A549 (cell line): Measurements from ENCODE around the gene MRGPRD. TPM values are rescaled to one million over a fixed set of nuclear protein-coding genes. Genes with fewer than 3 reads are reported as not detected.

Experiments used
- ATAC-seq, 2 experiments: fragments of 200-7000 bp in 1 of 2; fragments of >200 bp in 1 of 2; cut with Nextera tagmentation in 1 of 2; cut with Tn5 transposase in 1 of 2; 3 replicates each; pipeline versions ENCODE4 v1.8.0 to v1.9.1; 2018 to 2020; ENCODE audit warnings: mild to moderate bottlenecking in 1 of 2, moderate library complexity in 1 of 2
- CTCF ChIA-PET: fragments of 300-600 bp; sonication (Branson Sonifier 250); formaldehyde crosslinking; extraction: SDS; loops from one replicate; lab custom pipeline; 2021; ENCODE audit warnings: antibody characterized with exemption, inconsistent platforms; lab: Yijun Ruan, JAX
- POLR2A ChIA-PET: fragments of 350-600 bp; formaldehyde crosslinking; extraction: SDS; loops from one replicate; lab custom pipeline; 2021; ENCODE audit warnings: antibody characterized with exemption, inconsistent platforms; lab: Yijun Ruan, JAX
- DNase-seq, 2 experiments: peaks; one replicate each; pipeline versions ENCODE4 v3.0.0 to v3.0.0-alpha.2; 2011 to 2016; ENCODE audit warnings: low read depth in 1 of 2, low spot score in 1 of 2
- FAIRE-seq: peaks from 2 replicates; lab custom pipeline; 2011; peaks lifted over from hg19 to GRCh38; lab: Jason Lieb, UNC
- H3K27ac ChIP-seq, 2 experiments: fragments of >200 bp; sonication (Bioruptor Twin); formaldehyde crosslinking; 3 replicates each; pipeline ENCODE4 v1.5.1; 2016 to 2017
- H3K4me1 ChIP-seq: fragments of >200 bp; sonication (Bioruptor Twin); formaldehyde crosslinking; 3 replicates; pipeline ENCODE4 v1.6.1; 2016
- H3K4me2 ChIP-seq: fragments of >200 bp; sonication (Bioruptor Twin); formaldehyde crosslinking; 3 replicates; pipeline ENCODE4 v1.6.1; 2016
- H3K4me3 ChIP-seq: fragments of >200 bp; sonication (Bioruptor Twin); formaldehyde crosslinking; 3 replicates; pipeline ENCODE4 v1.5.1; 2016
- H3K9me3 ChIP-seq: fragments of >200 bp; sonication (Bioruptor Twin); formaldehyde crosslinking; 3 replicates; pipeline ENCODE4 v1.6.1; 2016
- BHLHE40 ChIP-seq: IDR thresholded peaks from 2 replicates; pipeline ENCODE4 v1.6.1; 2012; ENCODE audit warnings: low read depth, low read length, inconsistent platforms
- CBX8 ChIP-seq: fragments of 200-600 bp; sonication (generic); IDR thresholded peaks from 2 replicates; pipeline ENCODE4 v1.6.1; 2016
- CEBPB ChIP-seq, 2 experiments: fragments of >200 bp in 1 of 2; sonication (Bioruptor Twin) in 1 of 2; formaldehyde crosslinking in 1 of 2; IDR thresholded peaks; 2 replicates each; pipeline ENCODE4 v1.6.1; 2012 to 2016
- CHD2 ChIP-seq: fragments of 150-350 bp; IDR thresholded peaks from 2 replicates; pipeline ENCODE4 v1.6.1; 2014; ENCODE audit warnings: low read length; ENCODE audit not compliant: partially characterized antibody
- EHMT2 ChIP-seq: fragments of 200-600 bp; sonication (generic); IDR thresholded peaks from 2 replicates; pipeline ENCODE4 v1.6.1; 2016; ENCODE audit warnings: antibody characterized with exemption, low read depth, mild to moderate bottlenecking, moderate library complexity
- FOXS1 ChIP-seq: fragments of 250-450 bp; sonication (Bioruptor Pico); IDR thresholded peaks from 2 replicates; pipeline ENCODE4 v1.5.0; 2020; ENCODE audit warnings: mild to moderate bottlenecking, moderate library complexity
- HES2 ChIP-seq: fragments of >200 bp; sonication (Bioruptor Twin); formaldehyde crosslinking; IDR thresholded peaks from 2 replicates; pipeline ENCODE4 v1.6.1; 2016
- HEYL ChIP-seq: fragments of 250-450 bp; sonication (Bioruptor Pico); IDR thresholded peaks from 2 replicates; pipeline ENCODE4 v1.8.0; 2021; ENCODE audit warnings: mild to moderate bottlenecking, moderate library complexity
- HMGXB4 ChIP-seq: fragments of 250-450 bp; sonication (Bioruptor Pico); IDR thresholded peaks from 2 replicates; pipeline ENCODE4 v1.5.0; 2021; ENCODE audit warnings: mild to moderate bottlenecking, moderate library complexity, borderline replicate concordance
- JUNB ChIP-seq: fragments of >200 bp; sonication (Bioruptor Twin); formaldehyde crosslinking; IDR thresholded peaks from 2 replicates; pipeline ENCODE4 v1.6.1; 2016
- KDM1A ChIP-seq: fragments of 200-600 bp; sonication (generic); IDR thresholded peaks from 2 replicates; pipeline ENCODE4 v1.6.1; 2016; ENCODE audit warnings: low read depth, mild to moderate bottlenecking
- MAFK ChIP-seq: fragments of 450-650 bp; IDR thresholded peaks from 2 replicates; pipeline ENCODE4 v1.6.1; 2014; ENCODE audit not compliant: partially characterized antibody
- MAZ ChIP-seq: fragments of 150-350 bp; IDR thresholded peaks from 2 replicates; pipeline ENCODE4 v1.6.1; 2014; ENCODE audit warnings: antibody characterized with exemption, low read depth, low read length, borderline replicate concordance
- NPAS2 ChIP-seq: fragments of 250-450 bp; sonication (Bioruptor Pico); IDR thresholded peaks from 2 replicates; pipeline ENCODE4 v1.8.0; 2022; ENCODE audit warnings: mild to moderate bottlenecking, moderate library complexity, borderline replicate concordance
- NR3C1 ChIP-seq: fragments of >200 bp; sonication (Bioruptor Twin); formaldehyde crosslinking; IDR thresholded peaks from 3 replicates; pipeline ENCODE4 v1.6.1; 2017
- PHF8 ChIP-seq: fragments of 200-600 bp; sonication (generic); IDR thresholded peaks from 2 replicates; pipeline ENCODE4 v1.6.1; 2016; ENCODE audit warnings: low read depth, mild to moderate bottlenecking, antibody characterized with exemption, moderate library complexity, borderline replicate concordance
- RAD21 ChIP-seq, 2 experiments: fragments of >200 bp in 1 of 2; sonication (Bioruptor Twin) in 1 of 2; formaldehyde crosslinking in 1 of 2; IDR thresholded peaks in 1 of 2; conservative IDR thresholded peaks in 1 of 2; 2 replicates in 1 of 2; 3 replicates in 1 of 2; pipeline ENCODE4 v1.6.1; 2012 to 2018; ENCODE audit warnings: inconsistent platforms in 1 of 2
- RARB ChIP-seq: fragments of 250-450 bp; sonication (Bioruptor Pico); IDR thresholded peaks from 2 replicates; pipeline ENCODE4 v1.8.0; 2021; ENCODE audit warnings: mild to moderate bottlenecking, moderate library complexity
- RFX5 ChIP-seq: fragments of 450-650 bp; IDR thresholded peaks from 2 replicates; pipeline ENCODE4 v1.7.1; 2014; ENCODE audit warnings: antibody characterized with exemption, mild to moderate bottlenecking, moderate library complexity
- TFCP2L1 ChIP-seq: fragments of 250-450 bp; sonication (Bioruptor Pico); IDR thresholded peaks from 2 replicates; pipeline ENCODE4 v1.5.0; 2021; ENCODE audit warnings: mild to moderate bottlenecking
- TP53 ChIP-seq: fragments of 250-450 bp; sonication (Bioruptor Pico); IDR thresholded peaks from 2 replicates; pipeline ENCODE4 v1.5.0; 2021; ENCODE audit warnings: mild to moderate bottlenecking, moderate library complexity
- USF2 ChIP-seq: fragments of 450-650 bp; IDR thresholded peaks from 2 replicates; pipeline ENCODE4 v1.6.1; 2014; ENCODE audit warnings: antibody characterized with exemption
- ZC3H11A ChIP-seq: fragments of 450-650 bp; IDR thresholded peaks from 2 replicates; pipeline ENCODE4 v1.6.1; 2014; ENCODE audit warnings: antibody characterized with exemption, mild to moderate bottlenecking
- ZFP36 ChIP-seq: fragments of 450-650 bp; IDR thresholded peaks from 2 replicates; pipeline ENCODE4 v1.6.1; 2014; ENCODE audit warnings: borderline replicate concordance; ENCODE audit not compliant: partially characterized antibody
- WGBS: methylation state at CpG from one replicate; pipeline ENCODE4 v1.1.6; 2017; ENCODE audit errors: missing lambda C conversion rate; 5-methylcytosine and 5-hydroxymethylcytosine counted together
- polyA plus RNA-seq, 4 experiments: library from polyadenylated mRNA; depleted of rRNA in 3 of 4; stranded (reverse); fragments of >200 nt; fragmentation: RNase III in 1 of 4; extraction: RNeasy Plus Mini Kit Qiagen cat#74134 plus additional on column Dnase treatment in 1 of 4; gene quantifications; 2 replicates in 3 of 4; 3 replicates in 1 of 4; pipeline ENCODE4 v1.2.3, GENCODE V29; 2011 to 2017
- TF ChIP-seq, protein P1 (sequence below): fragments of >200 bp; sonication (Bioruptor Twin); formaldehyde crosslinking; IDR thresholded peaks from 3 replicates; pipeline ENCODE4 v1.6.1; 2016

The MRGPRD gene
- polyA plus RNA-seq, 2 of the 4 experiments (the other 2 are of a cell fraction) = not detected

- Histone ChIP-seq H3K27ac (no peak overlapping the region), H3K4me1 (no peaks in the 10 kb centered on the region), H3K4me3 (no peak overlapping the region), H3K9me3 (peaks cover 14% of the 10 kb centered on the region; the same call in 1 of the 3 replicates), H3K4me2 (no peak overlapping the region)
- 79% methylated on average over 19 of the region's 33 CpGs for WGBS
- POLR2A ChIA-PET = no interaction called here
- ATAC-seq (no peak), DNase-seq (no peak), FAIRE-seq (no peak)
- CTCF ChIA-PET = interaction anchor here (0.6 to 2.1 kb wide), 5 partner anchors 12 to 109 kb away, joined by 3 to 6 read pairs (median 3); no protein-coding TSS in a partner anchor
- no peak for TF ChIP-seq FOXS1
- TF ChIP-seq EHMT2 = no peak
- TF ChIP-seq HMGXB4 (CRISPR knock-in tag) = no peak
- TF ChIP-seq MAZ = no peak
- no peak for TF ChIP-seq TP53
- no peak for TF ChIP-seq RAD21 (conservative IDR thresholded peaks at IDR 0.05 in 1 of 2, IDR thresholded peaks at IDR 0.05 in 1 of 2)
- TF ChIP-seq, protein P1, sequence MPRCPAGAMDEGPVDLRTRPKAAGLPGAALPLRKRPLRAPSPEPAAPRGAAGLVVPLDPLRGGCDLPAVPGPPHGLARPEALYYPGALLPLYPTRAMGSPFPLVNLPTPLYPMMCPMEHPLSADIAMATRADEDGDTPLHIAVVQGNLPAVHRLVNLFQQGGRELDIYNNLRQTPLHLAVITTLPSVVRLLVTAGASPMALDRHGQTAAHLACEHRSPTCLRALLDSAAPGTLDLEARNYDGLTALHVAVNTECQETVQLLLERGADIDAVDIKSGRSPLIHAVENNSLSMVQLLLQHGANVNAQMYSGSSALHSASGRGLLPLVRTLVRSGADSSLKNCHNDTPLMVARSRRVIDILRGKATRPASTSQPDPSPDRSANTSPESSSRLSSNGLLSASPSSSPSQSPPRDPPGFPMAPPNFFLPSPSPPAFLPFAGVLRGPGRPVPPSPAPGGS = no peak
- TF ChIP-seq MAFK = no peak
- TF ChIP-seq CBX8 = no peak
- no peak for TF ChIP-seq RFX5
- TF ChIP-seq TFCP2L1 (CRISPR knock-in tag) = no peak
- no peak for TF ChIP-seq NPAS2 (CRISPR knock-in tag)
- no peak for TF ChIP-seq ZFP36
- no peak for TF ChIP-seq JUNB
- no peak for TF ChIP-seq CHD2
- no peak for TF ChIP-seq HES2
- no peak for TF ChIP-seq USF2
- no peak for TF ChIP-seq CEBPB (IDR thresholded peaks at IDR 0.05)
Observed at GRCh38 chr11:68979931-68980775, 633 bp downstream of the MRGPRD start.

DNA sequence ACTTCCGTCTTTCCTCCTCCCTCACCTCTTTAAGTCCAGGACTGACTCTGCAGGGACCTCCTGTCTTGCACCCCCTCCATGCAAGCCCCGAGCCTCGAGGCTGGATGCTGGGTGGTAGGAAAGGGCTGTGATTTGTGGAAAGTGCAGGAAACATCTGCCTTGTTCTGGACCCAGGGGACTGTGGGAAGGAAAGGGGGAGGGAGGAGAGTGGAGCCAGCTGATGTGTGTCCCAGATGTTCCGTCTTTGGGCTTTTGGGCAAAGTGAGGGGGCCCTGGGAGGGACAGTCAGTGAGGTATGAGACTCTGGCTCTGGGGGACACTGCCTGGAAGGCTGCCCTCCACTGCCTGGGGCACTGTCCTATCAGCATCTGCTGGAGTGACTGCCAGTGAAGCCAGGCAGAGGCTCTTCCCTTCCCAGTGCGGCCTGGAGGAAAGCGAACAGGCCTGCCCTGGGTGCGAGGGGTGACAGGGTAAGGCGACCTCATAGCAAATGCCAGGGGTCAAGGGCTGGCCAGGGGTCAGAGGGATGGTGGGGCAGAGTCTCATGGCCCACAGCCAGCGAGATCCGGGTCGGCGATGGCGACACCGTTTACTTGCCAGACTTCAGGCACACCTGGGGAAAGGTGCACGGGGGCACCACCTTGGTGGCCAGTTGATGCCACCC, 1.7 kb downstream of the MRGPRD start:
- FAIRE-seq = no peak
- TF ChIP-seq NR3C1 (no peak), RARB (no peak), HEYL (CRISPR knock-in tag) (no peak), JUNB (no peak), ZC3H11A (no peak), PHF8 (no peak), KDM1A (no peak), BHLHE40 (no peak)
- Histone ChIP-seq H3K4me1 (no peaks in the 10 kb centered on the region), H3K4me3 (no peak overlapping the region), H3K27ac (no peak overlapping the region), H3K9me3 (peaks cover 10% of the 10 kb centered on the region; the same call in 1 of the 3 replicates), H3K4me2 (no peak overlapping the region)
- POLR2A ChIA-PET = no interaction called here
- WGBS = 60% methylated on average over 15 of the region's 15 CpGs
- DNase-seq = no peak
- CTCF ChIA-PET = interaction anchor here (1.2 to 2.1 kb wide), 2 partner anchors 13 to 110 kb away, joined by 3 to 6 read pairs; no protein-coding TSS in a partner anchor
- ATAC-seq = no peak
